ENCODE data around the gene SH2D2A.

Gene SH2D2A

GRCh38 chr1:156816561-156817328, at the start of gene SH2D2A:
Gene SH2D2A (minus strand): TSS chr1:156816848. CDS start chr1:156816708, 140 bp downstream.
- TF ChIP-seq CTCF (IDR thresholded peaks at IDR 0.05) (no peak), ZFX (IDR thresholded peaks at IDR 0.05; ENCODE audit: borderline replicate concordance) (no peak)
- H3K27ac ChIP-seq, result no peak within 1 kb of the TSS

GRCh38 chr1:156865865-156866248, 49.2 kb upstream of the SH2D2A start:
- no peak for TF ChIP-seq ZFX (IDR thresholded peaks at IDR 0.05; ENCODE audit: borderline replicate concordance)
- TF ChIP-seq CTCF (IDR thresholded peaks at IDR 0.05), result no peak
- no peak overlapping the region for H3K27ac ChIP-seq

- TF ChIP-seq CTCF (IDR thresholded peaks at IDR 0.05) (no peak), ZFX (IDR thresholded peaks at IDR 0.05; ENCODE audit: borderline replicate concordance) (no peak)
- no peak overlapping the region for H3K27ac ChIP-seq
Measured at GRCh38 chr1:156865258-156865657, 48.6 kb upstream of the SH2D2A start.

- no peak overlapping the region for H3K27ac ChIP-seq
- TF ChIP-seq ZFX (IDR thresholded peaks at IDR 0.05; ENCODE audit: borderline replicate concordance) (no peak), CTCF (IDR thresholded peaks at IDR 0.05) (no peak)
Measured at GRCh38 chr1:156864796-156865195, 48.1 kb upstream of the SH2D2A start.

GRCh38 chr1:156863631-156864030, 47.0 kb upstream of the SH2D2A start:
- TF ChIP-seq CTCF (IDR thresholded peaks at IDR 0.05) (no peak), ZFX (IDR thresholded peaks at IDR 0.05; ENCODE audit: borderline replicate concordance) (no peak)
- H3K27ac ChIP-seq, result no peak overlapping the region

- H3K27ac ChIP-seq, result no peak overlapping the region
- TF ChIP-seq ZFX (IDR thresholded peaks at IDR 0.05; ENCODE audit: borderline replicate concordance), result no peak
- no peak for TF ChIP-seq CTCF (IDR thresholded peaks at IDR 0.05)
Measured at GRCh38 chr1:156862997-156863599, 46.5 kb upstream of the SH2D2A start.

- no peak for TF ChIP-seq CTCF (IDR thresholded peaks at IDR 0.05)
- no peak for TF ChIP-seq ZFX (IDR thresholded peaks at IDR 0.05; ENCODE audit: borderline replicate concordance)
- no peak overlapping the region for H3K27ac ChIP-seq
Measured at GRCh38 chr1:156862584-156862983, 45.9 kb upstream of the SH2D2A start.
